BJ (cell line): Measurements from ENCODE around the gene CDC14B. TPM values are rescaled to one million over a fixed set of nuclear protein-coding genes. Genes with fewer than 3 reads are reported as not detected.
"Not testable (repeated sequence)": the region's sequence is repeated elsewhere in the genome, so short reads cannot be mapped to it uniquely, and the experiment has no call there.

Experiments
- CTCF ChIA-PET: fragments of 350-600 bp; formaldehyde crosslinking; extraction: SDS; loops from one replicate; lab custom pipeline; 2021; ENCODE audit warnings: antibody characterized with exemption, inconsistent platforms; lab: Yijun Ruan, JAX
- POLR2A ChIA-PET: fragments of 300-600 bp; sonication (Branson Sonifier 250); formaldehyde crosslinking; extraction: SDS; loops from one replicate; lab custom pipeline; 2021; ENCODE audit warnings: antibody characterized with exemption; lab: Charles Lee
- DNase-seq: peaks from one replicate; pipeline ENCODE4 v3.0.0-alpha.2; 2011; ENCODE audit warnings: low read depth
- H3K27me3 ChIP-seq: 2 replicates; pipeline ENCODE4 v1.6.0; 2011; ENCODE audit warnings: low read length; ENCODE audit not compliant: control insufficient read depth, insufficient read depth
- H3K36me3 ChIP-seq: 2 replicates; pipeline ENCODE4 v1.5.1; 2011; ENCODE audit warnings: low read length; ENCODE audit not compliant: control insufficient read depth, insufficient read depth
- H3K4me3 ChIP-seq: 2 replicates; pipeline ENCODE4 v1.5.1; 2011; ENCODE audit warnings: low read depth, mild to moderate bottlenecking, control low read depth, low read length
- CTCF ChIP-seq: IDR thresholded peaks from 2 replicates; pipeline ENCODE4 v1.5.1; 2011; ENCODE audit warnings: low read depth, mild to moderate bottlenecking, control low read depth, inconsistent platforms, low read length, moderate library complexity; ENCODE audit not compliant: insufficient read depth
- polyA plus RNA-seq: library from polyadenylated mRNA; depleted of rRNA; stranded (reverse); fragments of >200 nt; gene quantifications from 2 replicates; pipeline ENCODE4 v1.2.3, GENCODE V29; 2011

The CDC14B gene
- polyA plus RNA-seq, 1 experiment, result 12.1 TPM

GRCh38 chr9:96505316-96505991 lies 114.2 kb downstream of the CDC14B start:
- TF ChIP-seq CTCF, result no peak
- H3K27me3 ChIP-seq, result no peaks in the 10 kb centered on the region
- DNase-seq, result no peak
- POLR2A ChIA-PET, result no interaction called here
- CTCF ChIA-PET, result interaction anchor here (1.2 kb wide), 1 partner anchor 24 kb away, joined by 3 read pairs; no protein-coding TSS in a partner anchor
- H3K4me3 ChIP-seq, result no peak overlapping the region
- H3K36me3 ChIP-seq, result no peaks in the 10 kb centered on the region

- no peak for DNase-seq
- H3K4me3 ChIP-seq, result no peak overlapping the region
- H3K27me3 ChIP-seq, result no peaks in the 10 kb centered on the region
- TF ChIP-seq CTCF, result no peak
- H3K36me3 ChIP-seq, result no peaks in the 10 kb centered on the region; the same call in 1 of the 2 replicates
- ChIA-PET POLR2A (no interaction called here), CTCF (no interaction called here)
These were observed 115.7 kb downstream of the CDC14B start for GRCh38 chr9:96503918-96504317.

GRCh38 chr9:96503374-96503748 lies 116.3 kb downstream of the CDC14B start:
- H3K4me3 ChIP-seq, CTCF ChIA-PET, H3K36me3 ChIP-seq, POLR2A ChIA-PET, DNase-seq, H3K27me3 ChIP-seq: not testable (repeated sequence)

GRCh38 chr9:96502539-96503373 lies 116.9 kb downstream of the CDC14B start:
- DNase-seq, result no peak
- Histone ChIP-seq H3K27me3 (no peaks in the 10 kb centered on the region), H3K36me3 (no peaks in the 10 kb centered on the region; the same call in 1 of the 2 replicates), H3K4me3 (no peak overlapping the region)
- ChIA-PET CTCF (no interaction called here), POLR2A (no interaction called here)
- TF ChIP-seq CTCF, result no peak

- POLR2A ChIA-PET, result no interaction called here
- Histone ChIP-seq H3K36me3 (no peaks in the 10 kb centered on the region; the same call in 1 of the 2 replicates), H3K4me3 (no peak overlapping the region), H3K27me3 (no peaks in the 10 kb centered on the region)
- DNase-seq, result no peak
- TF ChIP-seq CTCF, result no peak
- CTCF ChIA-PET, result no interaction called here
These were observed 117.8 kb downstream of the CDC14B start for GRCh38 chr9:96501633-96502538.
